ENCODE data around the gene EME2.

The EME2 gene

DNA sequence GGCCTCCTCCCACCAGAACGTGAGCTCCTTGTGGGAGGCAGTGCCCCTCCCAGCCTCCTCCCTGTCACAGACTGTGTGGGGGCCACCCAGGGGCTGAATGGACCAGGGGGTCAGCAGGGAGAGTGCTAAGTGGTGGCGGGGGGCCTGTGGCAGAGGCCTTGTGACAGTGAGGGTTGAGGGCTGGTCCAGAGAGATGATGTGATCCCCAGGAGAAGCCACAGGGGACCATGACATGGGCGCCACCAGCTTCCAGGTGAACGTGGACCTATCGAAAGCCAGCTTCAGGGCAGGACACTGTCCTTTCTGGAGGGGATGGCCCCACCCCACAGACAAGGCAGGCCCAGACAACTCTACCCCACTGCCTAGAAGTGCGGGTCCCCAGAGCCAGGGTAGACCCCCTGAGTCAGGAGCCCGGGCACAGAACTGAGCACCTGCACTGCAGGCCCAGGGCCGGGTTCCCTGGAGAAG, 6.7 kb downstream of the EME2 start:
- TF ChIP-seq, protein P1, sequence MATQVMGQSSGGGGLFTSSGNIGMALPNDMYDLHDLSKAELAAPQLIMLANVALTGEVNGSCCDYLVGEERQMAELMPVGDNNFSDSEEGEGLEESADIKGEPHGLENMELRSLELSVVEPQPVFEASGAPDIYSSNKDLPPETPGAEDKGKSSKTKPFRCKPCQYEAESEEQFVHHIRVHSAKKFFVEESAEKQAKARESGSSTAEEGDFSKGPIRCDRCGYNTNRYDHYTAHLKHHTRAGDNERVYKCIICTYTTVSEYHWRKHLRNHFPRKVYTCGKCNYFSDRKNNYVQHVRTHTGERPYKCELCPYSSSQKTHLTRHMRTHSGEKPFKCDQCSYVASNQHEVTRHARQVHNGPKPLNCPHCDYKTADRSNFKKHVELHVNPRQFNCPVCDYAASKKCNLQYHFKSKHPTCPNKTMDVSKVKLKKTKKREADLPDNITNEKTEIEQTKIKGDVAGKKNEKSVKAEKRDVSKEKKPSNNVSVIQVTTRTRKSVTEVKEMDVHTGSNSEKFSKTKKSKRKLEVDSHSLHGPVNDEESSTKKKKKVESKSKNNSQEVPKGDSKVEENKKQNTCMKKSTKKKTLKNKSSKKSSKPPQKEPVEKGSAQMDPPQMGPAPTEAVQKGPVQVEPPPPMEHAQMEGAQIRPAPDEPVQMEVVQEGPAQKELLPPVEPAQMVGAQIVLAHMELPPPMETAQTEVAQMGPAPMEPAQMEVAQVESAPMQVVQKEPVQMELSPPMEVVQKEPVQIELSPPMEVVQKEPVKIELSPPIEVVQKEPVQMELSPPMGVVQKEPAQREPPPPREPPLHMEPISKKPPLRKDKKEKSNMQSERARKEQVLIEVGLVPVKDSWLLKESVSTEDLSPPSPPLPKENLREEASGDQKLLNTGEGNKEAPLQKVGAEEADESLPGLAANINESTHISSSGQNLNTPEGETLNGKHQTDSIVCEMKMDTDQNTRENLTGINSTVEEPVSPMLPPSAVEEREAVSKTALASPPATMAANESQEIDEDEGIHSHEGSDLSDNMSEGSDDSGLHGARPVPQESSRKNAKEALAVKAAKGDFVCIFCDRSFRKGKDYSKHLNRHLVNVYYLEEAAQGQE (IDR thresholded peaks at IDR 0.05; ENCODE audit: low read depth): no peak
- TF ChIP-seq FOXM1 (IDR thresholded peaks at IDR 0.05; ENCODE audit: borderline replicate concordance, low read depth) (no peak), CREB1 (IDR thresholded peaks at IDR 0.05; ENCODE audit: low read depth) (no peak), NFIC (IDR thresholded peaks at IDR 0.05) (no peak), CEBPB (IDR thresholded peaks at IDR 0.05) (no peak), ZBTB7A (IDR thresholded peaks at IDR 0.05; ENCODE audit: low read depth) (no peak), TCF12 (IDR thresholded peaks at IDR 0.05; ENCODE audit: low read depth) (no peak), EP300 (IDR thresholded peaks at IDR 0.05; ENCODE audit: borderline replicate concordance) (no peak)
- TF ChIP-seq, protein P2, sequence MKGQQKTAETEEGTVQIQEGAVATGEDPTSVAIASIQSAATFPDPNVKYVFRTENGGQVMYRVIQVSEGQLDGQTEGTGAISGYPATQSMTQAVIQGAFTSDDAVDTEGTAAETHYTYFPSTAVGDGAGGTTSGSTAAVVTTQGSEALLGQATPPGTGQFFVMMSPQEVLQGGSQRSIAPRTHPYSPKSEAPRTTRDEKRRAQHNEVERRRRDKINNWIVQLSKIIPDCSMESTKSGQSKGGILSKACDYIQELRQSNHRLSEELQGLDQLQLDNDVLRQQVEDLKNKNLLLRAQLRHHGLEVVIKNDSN (IDR thresholded peaks at IDR 0.05): no peak

DNA sequence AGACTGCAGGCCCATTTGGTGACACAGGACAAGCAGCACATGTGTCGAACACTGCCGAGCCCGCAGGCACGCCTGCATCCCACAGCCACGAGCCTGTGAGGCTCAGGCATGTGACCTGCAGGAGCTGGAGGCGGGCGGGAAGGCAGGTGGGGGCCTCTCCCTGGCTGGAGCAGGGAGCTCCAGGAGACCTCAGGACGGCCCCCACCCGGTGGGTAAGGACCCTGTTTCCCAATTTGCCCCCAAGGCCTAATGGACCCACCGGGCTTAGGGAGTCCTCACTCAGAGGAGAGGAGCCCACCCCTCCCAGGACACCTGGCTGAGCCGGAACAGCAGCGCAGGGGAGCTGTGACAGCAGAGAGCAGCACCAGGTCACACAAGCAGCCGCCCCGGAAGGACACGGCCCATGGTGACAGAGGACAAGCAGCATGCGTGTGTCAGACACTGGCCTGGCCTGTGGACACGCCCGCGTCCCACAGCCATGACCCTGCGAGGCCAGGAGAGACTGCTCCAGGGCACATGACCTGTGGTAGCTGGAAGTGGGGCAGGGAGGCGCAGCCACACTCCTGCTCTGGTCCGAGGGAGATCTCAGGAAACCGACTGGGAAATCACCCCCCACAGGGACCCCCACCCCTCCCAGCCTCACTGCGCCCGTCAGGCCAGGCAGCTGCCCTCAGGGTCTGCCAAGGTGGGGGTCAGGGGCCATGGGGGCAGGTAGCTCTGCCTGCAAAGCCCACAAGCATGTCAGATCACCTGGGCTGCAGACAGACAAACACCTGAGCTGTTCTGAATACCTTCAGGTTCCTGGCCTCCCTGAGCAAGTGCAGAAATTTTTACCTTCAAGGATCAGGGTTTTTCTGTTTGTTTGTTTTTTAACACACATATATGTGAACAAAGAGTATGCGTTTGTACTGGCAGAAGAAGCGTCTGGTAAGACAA, 7.4 kb downstream of the EME2 start:
- no peak for TF ChIP-seq FOXM1 (IDR thresholded peaks at IDR 0.05; ENCODE audit: borderline replicate concordance, low read depth)
- no peak for TF ChIP-seq RAD21 (IDR thresholded peaks at IDR 0.05; ENCODE audit: low read depth)
- TF ChIP-seq, protein P2 (IDR thresholded peaks at IDR 0.05): 0 out of 2 replicates have a peak, but pooled peaks have one; percentile 6

DNA sequence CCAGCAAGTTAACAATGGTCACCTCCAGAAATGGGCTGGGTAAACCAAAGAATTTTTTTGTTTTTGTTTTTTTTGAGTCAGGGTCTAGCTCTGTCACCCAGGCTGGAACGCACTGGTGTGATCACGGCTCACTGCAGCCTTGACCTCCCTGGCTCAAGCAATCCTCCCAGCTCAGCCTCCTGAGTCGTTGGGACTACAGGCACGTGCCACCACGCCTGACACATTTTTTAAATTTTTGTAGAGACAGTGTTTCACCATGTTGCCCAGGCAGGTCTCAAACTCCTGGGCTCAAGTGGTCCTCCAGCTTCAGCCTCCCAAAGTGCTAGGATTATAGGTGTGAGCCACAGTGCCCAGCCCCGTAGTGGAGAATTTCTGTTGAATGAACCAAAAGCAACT, 8.1 kb downstream of the EME2 start:
- TF ChIP-seq, protein P2 (IDR thresholded peaks at IDR 0.05): no peak
- TF ChIP-seq RAD21 (IDR thresholded peaks at IDR 0.05; ENCODE audit: low read depth) (no peak), TEAD4 (IDR thresholded peaks at IDR 0.05) (no peak), EP300 (IDR thresholded peaks at IDR 0.05; ENCODE audit: borderline replicate concordance) (no peak), EGR1 (IDR thresholded peaks at IDR 0.05) (no peak), YY1 (IDR thresholded peaks at IDR 0.05; ENCODE audit: low read depth) (no peak), FOXM1 (IDR thresholded peaks at IDR 0.05; ENCODE audit: borderline replicate concordance, low read depth) (no peak), CREB1 (IDR thresholded peaks at IDR 0.05; ENCODE audit: low read depth) (no peak), NFIC (IDR thresholded peaks at IDR 0.05) (no peak), TCF12 (IDR thresholded peaks at IDR 0.05; ENCODE audit: low read depth) (no peak), CEBPB (IDR thresholded peaks at IDR 0.05) (no peak), ZBTB7A (IDR thresholded peaks at IDR 0.05; ENCODE audit: low read depth) (no peak), TAF1 (IDR thresholded peaks at IDR 0.05; ENCODE audit: low read depth) (no peak)
- TF ChIP-seq, protein P3, sequence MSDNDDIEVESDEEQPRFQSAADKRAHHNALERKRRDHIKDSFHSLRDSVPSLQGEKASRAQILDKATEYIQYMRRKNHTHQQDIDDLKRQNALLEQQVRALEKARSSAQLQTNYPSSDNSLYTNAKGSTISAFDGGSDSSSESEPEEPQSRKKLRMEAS (IDR thresholded peaks at IDR 0.05): no peak
- TF ChIP-seq, protein P1 (IDR thresholded peaks at IDR 0.05; ENCODE audit: low read depth): no peak

DNA sequence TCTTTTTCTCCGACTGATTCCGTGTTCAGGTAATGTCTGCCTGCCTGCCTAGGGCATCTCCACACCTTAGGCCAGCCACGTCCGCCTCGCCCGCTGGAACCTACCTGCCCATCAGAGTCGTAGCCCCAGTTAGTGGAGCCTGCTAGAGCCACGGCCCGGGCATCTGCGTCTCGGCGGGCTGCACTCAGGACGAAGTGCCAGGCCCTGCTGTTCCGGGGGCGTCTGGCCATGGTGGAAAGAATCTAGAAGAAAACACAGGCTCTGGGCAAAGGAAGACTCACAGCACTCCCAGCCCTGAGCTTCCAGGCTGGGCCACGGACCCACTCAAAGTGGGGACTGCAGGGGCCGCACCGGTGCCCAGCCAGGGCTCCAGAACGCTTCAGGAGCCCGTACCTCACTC, 8.6 kb downstream of the EME2 start:
- TF ChIP-seq CREB1 (IDR thresholded peaks at IDR 0.05; ENCODE audit: low read depth) (no peak), CEBPB (IDR thresholded peaks at IDR 0.05) (no peak), TCF12 (IDR thresholded peaks at IDR 0.05; ENCODE audit: low read depth) (no peak), EGR1 (IDR thresholded peaks at IDR 0.05) (no peak), YY1 (IDR thresholded peaks at IDR 0.05; ENCODE audit: low read depth) (no peak), EP300 (IDR thresholded peaks at IDR 0.05; ENCODE audit: borderline replicate concordance) (no peak), RAD21 (IDR thresholded peaks at IDR 0.05; ENCODE audit: low read depth) (no peak), TAF1 (IDR thresholded peaks at IDR 0.05; ENCODE audit: low read depth) (no peak), FOXM1 (IDR thresholded peaks at IDR 0.05; ENCODE audit: borderline replicate concordance, low read depth) (no peak), ZBTB7A (IDR thresholded peaks at IDR 0.05; ENCODE audit: low read depth) (no peak), NFIC (IDR thresholded peaks at IDR 0.05) (no peak), TEAD4 (IDR thresholded peaks at IDR 0.05) (no peak)
- TF ChIP-seq, protein P2 (IDR thresholded peaks at IDR 0.05): no peak
- TF ChIP-seq, protein P1 (IDR thresholded peaks at IDR 0.05; ENCODE audit: low read depth): no peak
- TF ChIP-seq, protein P3 (IDR thresholded peaks at IDR 0.05): no peak

Data from Ishikawa (cell line).